Endothelial cell of umbilical vein (primary cell): ENCODE measurements around the gene WSB1. TPM values are rescaled to one million over a fixed set of nuclear protein-coding genes. Genes with fewer than 3 reads are reported as not detected.

Experiments
- BruUV-seq: library from RNA; stranded (reverse); fragments of 400-500 nt; replicated peaks from 2 replicates; lab custom pipeline; 2021; lab: Mats Ljungman, UMichigan
- CTCF ChIA-PET: fragments of 300-600, 350-600 bp; sonication (Branson Sonifier 250); formaldehyde crosslinking; loops from one replicate; lab custom pipeline; 2021; ENCODE audit warnings: antibody characterized with exemption, inconsistent platforms; lab: Charles Lee
- POLR2A ChIA-PET: fragments of 300-600, 350-600 bp; sonication (Branson Sonifier 250); formaldehyde crosslinking; loops from one replicate; lab custom pipeline; 2021; ENCODE audit warnings: antibody characterized with exemption, inconsistent platforms; lab: Charles Lee
- DNase-seq: peaks from one replicate; pipeline ENCODE4 v3.0.0-alpha.2; 2011; ENCODE audit warnings: low read depth, low spot score
- FAIRE-seq: peaks from 2 replicates; lab custom pipeline; 2011; peaks lifted over from hg19 to GRCh38; lab: Jason Lieb, UNC
- H2AFZ ChIP-seq: 2 replicates; pipeline ENCODE4 v1.6.0; 2012; ENCODE audit warnings: low read depth, low read length, control low read depth, inconsistent platforms
- H3K27ac ChIP-seq: 2 replicates; pipeline ENCODE4 v1.5.1; 2011; ENCODE audit warnings: low read depth, mild to moderate bottlenecking, control low read depth, low read length, moderate library complexity; ENCODE audit not compliant: insufficient read depth
- H3K27me3 ChIP-seq, 2 experiments: 2 replicates each; pipeline versions ENCODE4 v1.6.0 to v1.6.1; 2011; ENCODE audit warnings: low read length in 2 of 2, mixed read lengths in 1 of 2; ENCODE audit not compliant: control insufficient read depth in 2 of 2, insufficient read depth in 2 of 2
- H3K36me3 ChIP-seq, 2 experiments: 2 replicates in 1 of 2; 3 replicates in 1 of 2; pipeline ENCODE4 v1.5.1; 2011; ENCODE audit warnings: low read length in 2 of 2, mild to moderate bottlenecking in 1 of 2, moderate library complexity in 1 of 2; ENCODE audit not compliant: control insufficient read depth in 2 of 2, insufficient read depth in 2 of 2; ENCODE audit errors: extremely low read depth in 1 of 2
- H3K4me1 ChIP-seq: 3 replicates; pipeline ENCODE4 v1.5.1; 2011; ENCODE audit warnings: mild to moderate bottlenecking, low read length; ENCODE audit not compliant: control insufficient read depth, insufficient read depth; ENCODE audit errors: extremely low read depth
- H3K4me2 ChIP-seq: 2 replicates; pipeline ENCODE4 v1.6.1; 2011; ENCODE audit warnings: low read length, control low read depth, mixed read lengths; ENCODE audit not compliant: insufficient read depth
- H3K4me3 ChIP-seq, 3 experiments: fragments of 200-600 bp in 1 of 3; sonication (generic), shearing (Covaris generic) in 1 of 3; replicated peaks in 1 of 3; 2 replicates each; pipeline ENCODE4 v1.5.1; 2011 to 2016; ENCODE audit warnings: control low read depth in 3 of 3, low read length in 3 of 3, mild to moderate bottlenecking in 2 of 3, inconsistent platforms in 1 of 3, low read depth in 1 of 3, moderate library complexity in 1 of 3; ENCODE audit not compliant: insufficient read depth in 1 of 3
- H3K79me2 ChIP-seq: 2 replicates; pipeline ENCODE4 v1.6.0; 2012; ENCODE audit warnings: low read length, inconsistent platforms; ENCODE audit not compliant: control insufficient read depth, insufficient read depth
- H3K9ac ChIP-seq: replicated peaks from 2 replicates; pipeline ENCODE3; 2011; ENCODE audit warnings: low read length, control low read depth; ENCODE audit not compliant: insufficient read depth; ENCODE audit errors: extremely low read depth
- H3K9me1 ChIP-seq: replicated peaks from 3 replicates; pipeline ENCODE4 v1.6.0; 2011; ENCODE audit warnings: mild to moderate bottlenecking, low read length; ENCODE audit not compliant: control insufficient read depth, insufficient read depth; ENCODE audit errors: extremely low read depth
- H3K9me3 ChIP-seq: replicated peaks from 2 replicates; pipeline ENCODE4 v1.5.1; 2012; ENCODE audit warnings: low read length, inconsistent platforms; ENCODE audit not compliant: control insufficient read depth, insufficient read depth
- H4K20me1 ChIP-seq: replicated peaks from 2 replicates; pipeline ENCODE3; 2011; ENCODE audit warnings: mild to moderate bottlenecking, low read length; ENCODE audit not compliant: control insufficient read depth, insufficient read depth; ENCODE audit errors: extremely low read depth
- FOS ChIP-seq: IDR thresholded peaks from 2 replicates; pipeline ENCODE4 v1.6.1; 2011; ENCODE audit warnings: mild to moderate bottlenecking, low read length, moderate library complexity, borderline replicate concordance; ENCODE audit not compliant: insufficient read depth
- GATA2 ChIP-seq: IDR thresholded peaks from 2 replicates; pipeline ENCODE4 v1.7.0; 2011; ENCODE audit warnings: low read depth, mild to moderate bottlenecking, moderate library complexity, mixed read lengths, low read length; ENCODE audit not compliant: insufficient read length, insufficient read depth
- JUN ChIP-seq: IDR thresholded peaks from 2 replicates; pipeline ENCODE4 v1.6.1; 2011; ENCODE audit warnings: borderline replicate concordance, low read depth; ENCODE audit not compliant: insufficient read length, insufficient read depth
- MAX ChIP-seq: IDR thresholded peaks from 2 replicates; pipeline ENCODE4 v1.6.1; 2011; ENCODE audit not compliant: insufficient read depth, insufficient read length
- MYC ChIP-seq: IDR thresholded peaks from one replicate; pipeline ENCODE4 v1.6.1; 2011; ENCODE audit warnings: mild to moderate bottlenecking, low read depth, low read length
- POLR2A ChIP-seq: IDR thresholded peaks from 2 replicates; pipeline ENCODE4 v1.6.1; 2012; ENCODE audit warnings: low read depth, mild to moderate bottlenecking, control low read depth, low read length
- dilution Hi-C: fragments of 300-500 bp; cut with MboI; formaldehyde crosslinking; loops from one replicate; pipeline ENCODE4 v1.15.0; 2019; ENCODE audit warnings: low sequenced_read_pairs; ENCODE audit not compliant: extremely low pct_ligation_motif_present
- intact Hi-C: fragments of 100-400 bp; cut with micrococcal nuclease; formaldehyde crosslinking; loops from one replicate; pipeline ENCODE4 v1.10.0; 2022
- polyA plus RNA-seq, 4 experiments: library from polyadenylated mRNA; depleted of rRNA in 3 of 4; stranded (reverse) in 3 of 4; unstranded in 1 of 4; fragments of >200 nt; gene quantifications; 2 replicates each; pipeline versions ENCODE4 v1.2.1 to v1.2.3, GENCODE V29; 2011 to 2012; ENCODE audit warnings: missing spikeins in 1 of 4
- total RNA-seq: library from RNA; stranded (reverse); gene quantifications from 2 replicates; pipeline ENCODE4 v1.2.3, GENCODE V29; 2021
- TF ChIP-seq, protein P1 (sequence below), 2 donors: IDR thresholded peaks; 1 replicate in 1 of 2; 2 replicates in 1 of 2; pipeline ENCODE4 v1.5.1; 2011; ENCODE audit warnings: low read length in 2 of 2, mild to moderate bottlenecking in 2 of 2, moderate library complexity in 2 of 2, control low read depth in 1 of 2, inconsistent platforms in 1 of 2, low read depth in 1 of 2; ENCODE audit not compliant: insufficient read depth in 1 of 2; ENCODE audit errors: extremely low read depth in 1 of 2

The WSB1 gene
- total and polyA plus RNA-seq, 2 donors (not counting 3 experiments of a cell fraction or from before 2014, with no cell fraction given): 471 to 736 TPM

DNA sequence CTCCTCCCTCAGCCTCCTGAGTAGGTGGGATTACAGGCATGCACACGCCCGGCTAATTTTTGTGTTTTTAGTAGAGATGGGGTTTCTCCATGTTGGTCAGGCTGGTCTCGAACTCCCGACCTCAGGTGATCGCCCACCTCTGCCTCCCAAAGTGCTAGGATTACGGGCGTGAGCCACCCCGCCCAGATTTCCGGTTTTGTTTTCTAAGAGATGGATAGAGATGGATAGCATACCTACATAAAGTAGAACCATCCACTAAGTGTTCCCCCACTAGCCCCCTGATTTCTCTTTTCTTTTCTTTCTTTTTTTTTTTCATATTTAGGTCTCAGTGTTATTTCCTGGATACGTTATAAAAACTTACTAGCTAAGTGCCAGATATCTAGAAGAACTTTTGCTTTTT lies 2.0 kb downstream of the WSB1 start:
- H3K4me2 ChIP-seq: peak overlapping the region; percentile 97
- H3K27me3 ChIP-seq: no peaks in the 10 kb centered on the region
- H4K20me1 ChIP-seq: peaks cover 11% of the 10 kb centered on the region
- TF ChIP-seq, protein P1, sequence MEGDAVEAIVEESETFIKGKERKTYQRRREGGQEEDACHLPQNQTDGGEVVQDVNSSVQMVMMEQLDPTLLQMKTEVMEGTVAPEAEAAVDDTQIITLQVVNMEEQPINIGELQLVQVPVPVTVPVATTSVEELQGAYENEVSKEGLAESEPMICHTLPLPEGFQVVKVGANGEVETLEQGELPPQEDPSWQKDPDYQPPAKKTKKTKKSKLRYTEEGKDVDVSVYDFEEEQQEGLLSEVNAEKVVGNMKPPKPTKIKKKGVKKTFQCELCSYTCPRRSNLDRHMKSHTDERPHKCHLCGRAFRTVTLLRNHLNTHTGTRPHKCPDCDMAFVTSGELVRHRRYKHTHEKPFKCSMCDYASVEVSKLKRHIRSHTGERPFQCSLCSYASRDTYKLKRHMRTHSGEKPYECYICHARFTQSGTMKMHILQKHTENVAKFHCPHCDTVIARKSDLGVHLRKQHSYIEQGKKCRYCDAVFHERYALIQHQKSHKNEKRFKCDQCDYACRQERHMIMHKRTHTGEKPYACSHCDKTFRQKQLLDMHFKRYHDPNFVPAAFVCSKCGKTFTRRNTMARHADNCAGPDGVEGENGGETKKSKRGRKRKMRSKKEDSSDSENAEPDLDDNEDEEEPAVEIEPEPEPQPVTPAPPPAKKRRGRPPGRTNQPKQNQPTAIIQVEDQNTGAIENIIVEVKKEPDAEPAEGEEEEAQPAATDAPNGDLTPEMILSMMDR (IDR thresholded peaks at IDR 0.05; ENCODE audit: extremely low read depth in 1 of 2, insufficient read depth in 1 of 2, low read depth in 1 of 2, low read length in 2 of 2): no peak
- no peak for TF ChIP-seq FOS
- TF ChIP-seq GATA2: no peak
- no peak for TF ChIP-seq POLR2A
- no peak for TF ChIP-seq MYC
- TF ChIP-seq JUN: no peak
- TF ChIP-seq MAX: no peak
- no peak overlapping the region for H2AFZ ChIP-seq
- POLR2A ChIA-PET: interaction anchor here (1.0 kb wide), 1 partner anchor 11 kb away, joined by 5 read pairs; no protein-coding TSS in a partner anchor
- peak overlapping the region; percentile 96 for H3K9ac ChIP-seq
- no peaks in the 10 kb centered on the region for H3K9me3 ChIP-seq
- dilution Hi-C loops: no loop called here
- DNase-seq (peak; percentile 50), FAIRE-seq (no peak)
- intact Hi-C loops: loop anchor here (1.0 to 2.0 kb wide), 3 partner anchors 21 to 304 kb away; no protein-coding TSS in a partner anchor
- no TSS peak for BruUV-seq
- H3K79me2 ChIP-seq: peaks cover 68% of the 10 kb centered on the region
- no peaks in the 10 kb centered on the region for H3K9me1 ChIP-seq
- H3K4me3 ChIP-seq: peak overlapping the region; percentile 45 to 96 (median 86)
- peak overlapping the region; percentile 13 for H3K27ac ChIP-seq
- peaks cover 0 to 4% of the 10 kb centered on the region in 2 experiments for H3K36me3 ChIP-seq
- H3K4me1 ChIP-seq: peaks cover 21% of the 10 kb centered on the region
- CTCF ChIA-PET: interaction anchor here (1.0 to 11.2 kb wide), 9 partner anchors 11 to 306 kb away, joined by 3 to 109 read pairs (median 5); no protein-coding TSS in a partner anchor
